Measurements from ENCODE around the gene SLC22A23.

SLC22A23 gene

GRCh38 chr6:3280866-3281465 is 175.9 kb downstream of the SLC22A23 start:
- no peak for DNase-seq

GRCh38 chr6:3280091-3280490 is 176.8 kb downstream of the SLC22A23 start:
- no peak for DNase-seq

GRCh38 chr6:3278691-3279090 is 178.2 kb downstream of the SLC22A23 start:
- DNase-seq: no peak

GRCh38 chr6:3277851-3278416 is 178.9 kb downstream of the SLC22A23 start:
- DNase-seq: no peak

- DNase-seq: no peak
These were observed 179.6 kb downstream of the SLC22A23 start for GRCh38 chr6:3277251-3277650.

GRCh38 chr6:3276174-3277167 is 180.4 kb downstream of the SLC22A23 start:
- DNase-seq: no peak

- no peak for DNase-seq
These were observed 182.9 kb downstream of the SLC22A23 start for GRCh38 chr6:3273707-3274521.

- no peak for DNase-seq
These were observed 183.8 kb downstream of the SLC22A23 start for GRCh38 chr6:3272911-3273547.

- no peak for DNase-seq
These were observed 185.1 kb downstream of the SLC22A23 start for GRCh38 chr6:3271756-3272155.

- DNase-seq: no peak
These were observed 186.6 kb downstream of the SLC22A23 start for GRCh38 chr6:3270258-3270657.

GRCh38 chr6:3269281-3269975 is 187.4 kb downstream of the SLC22A23 start:
- no peak for DNase-seq

GRCh38 chr6:3268680-3269079 is 188.2 kb downstream of the SLC22A23 start:
- DNase-seq: no peak

GRCh38 chr6:3267162-3267561 is 189.7 kb downstream of the SLC22A23 start:
- DNase-seq: no peak

GRCh38 chr6:3266170-3266569 is 190.7 kb downstream of the SLC22A23 start:
- no peak for DNase-seq

- no peak for DNase-seq
These were observed 191.2 kb downstream of the SLC22A23 start for GRCh38 chr6:3265671-3266070.

GRCh38 chr6:3264356-3264755 is 192.5 kb downstream of the SLC22A23 start:
- no peak for DNase-seq

GRCh38 chr6:3263096-3263495 is 193.8 kb downstream of the SLC22A23 start:
- DNase-seq: no peak

- no peak for DNase-seq
These were observed 194.9 kb downstream of the SLC22A23 start for GRCh38 chr6:3261921-3262320.

GRCh38 chr6:3261518-3261820 is 195.4 kb downstream of the SLC22A23 start:
- DNase-seq: no peak

- no peak for DNase-seq
These were observed 195.9 kb downstream of the SLC22A23 start for GRCh38 chr6:3260772-3261517.

- DNase-seq: no peak
These were observed 196.6 kb downstream of the SLC22A23 start for GRCh38 chr6:3260296-3260695.

All from OCI-M1 (cell line).